SHP77 treated with DMSO at 0.1 percent for 48 hours (cell line): ENCODE measurements around the gene SF3A1.

Experiments
- DNase-seq: peaks from one replicate; lab custom pipeline; 2025; lab: John Stamatoyannopoulos, UW

The SF3A1 gene

GRCh38 chr22:30286813-30287647 is 69.7 kb downstream of the SF3A1 start:
- DNase-seq = peak; percentile 58

- no peak for DNase-seq
Observed at GRCh38 chr22:30286331-30286730, 70.4 kb downstream of the SF3A1 start.

GRCh38 chr22:30285846-30286200 is 70.9 kb downstream of the SF3A1 start:
- DNase-seq = no peak

- no peak for DNase-seq
Observed at GRCh38 chr22:30285176-30285845, 71.4 kb downstream of the SF3A1 start.

- no peak for DNase-seq
Observed at GRCh38 chr22:30284666-30285065, 72.0 kb downstream of the SF3A1 start.

GRCh38 chr22:30284172-30284571 is 72.5 kb downstream of the SF3A1 start:
- DNase-seq = no peak

GRCh38 chr22:30283342-30283741 is 73.4 kb downstream of the SF3A1 start:
- DNase-seq = no peak

- no peak for DNase-seq
Observed at GRCh38 chr22:30282616-30283046, 74.1 kb downstream of the SF3A1 start.
